Mesenchymal stem cell (in vitro differentiated cells and primary cell): ENCODE data around the gene RGS13.
A peak's percentile ranks its signal among the peaks of the same experiment; 100 is the strongest.

Experiments used
- DNase-seq: peaks from one replicate; pipeline ENCODE4 v3.0.0-alpha.2; 2013
- H2AFZ ChIP-seq: one replicate; pipeline ENCODE4 v1.6.1; 2013; ENCODE audit warnings: low read depth, mild to moderate bottlenecking, control low read depth, inconsistent platforms, low read length, moderate library complexity
- H2AK5ac ChIP-seq: 2 replicates; pipeline ENCODE4 v1.6.1; 2013; ENCODE audit warnings: low read length, moderate library complexity, mild to moderate bottlenecking, inconsistent platforms; ENCODE audit not compliant: severe bottlenecking
- H2BK120ac ChIP-seq: one replicate; pipeline ENCODE4 v1.6.1; 2013; ENCODE audit warnings: low read depth, mild to moderate bottlenecking, inconsistent platforms, low read length, moderate library complexity
- H2BK12ac ChIP-seq, 2 experiments: one replicate each; pipeline ENCODE4 v1.6.1; 2013; ENCODE audit warnings: inconsistent platforms in 2 of 2, low read length in 2 of 2, mild to moderate bottlenecking in 2 of 2, moderate library complexity in 2 of 2, control low read depth in 1 of 2
- H2BK15ac ChIP-seq: one replicate; pipeline ENCODE4 v1.6.1; 2013; ENCODE audit warnings: mild to moderate bottlenecking, low read depth, inconsistent platforms; ENCODE audit not compliant: poor library complexity, severe bottlenecking
- H2BK5ac ChIP-seq: 2 replicates; pipeline ENCODE4 v1.6.1; 2013; ENCODE audit warnings: low read depth, mild to moderate bottlenecking, low read length, control low read depth, inconsistent platforms; ENCODE audit not compliant: poor library complexity, severe bottlenecking
- H3K14ac ChIP-seq, 2 experiments: one replicate each; pipeline ENCODE4 v1.6.1; 2013; ENCODE audit warnings: inconsistent platforms in 2 of 2, low read length in 2 of 2, control low read depth in 1 of 2, mild to moderate bottlenecking in 1 of 2, moderate library complexity in 1 of 2
- H3K18ac ChIP-seq, 2 experiments: one replicate each; pipeline ENCODE4 v1.6.1; 2013; ENCODE audit warnings: inconsistent platforms in 2 of 2, low read length in 2 of 2, control low read depth in 1 of 2, low read depth in 1 of 2, mild to moderate bottlenecking in 1 of 2
- H3K23ac ChIP-seq, 2 experiments: one replicate each; pipeline ENCODE4 v1.6.1; 2013; ENCODE audit warnings: inconsistent platforms in 2 of 2, low read length in 2 of 2, mild to moderate bottlenecking in 2 of 2, moderate library complexity in 2 of 2, control low read depth in 1 of 2
- H3K27ac ChIP-seq: 2 replicates; pipeline ENCODE4 v1.5.1; 2013; ENCODE audit warnings: mild to moderate bottlenecking, moderate library complexity, low read length, control low read depth, inconsistent platforms; ENCODE audit not compliant: poor library complexity, severe bottlenecking
- H3K27me3 ChIP-seq, 2 experiments: 2 replicates each; pipeline versions ENCODE4 v1.6.1 to v1.7.0; 2013; ENCODE audit warnings: low read length in 2 of 2, mild to moderate bottlenecking in 2 of 2, moderate library complexity in 2 of 2, control low read depth in 1 of 2, inconsistent platforms in 1 of 2; ENCODE audit not compliant: control insufficient read depth in 1 of 2, insufficient read depth in 1 of 2
- H3K36me3 ChIP-seq, 2 experiments: 2 replicates each; pipeline versions ENCODE4 v1.6.1 to v1.7.0; 2013; ENCODE audit warnings: low read length in 2 of 2, control low read depth in 1 of 2, inconsistent platforms in 1 of 2, low read depth in 1 of 2, mild to moderate bottlenecking in 1 of 2; ENCODE audit not compliant: insufficient read depth in 2 of 2, control insufficient read depth in 1 of 2
- H3K4ac ChIP-seq, 2 experiments: one replicate each; pipeline ENCODE4 v1.6.1; 2013; ENCODE audit warnings: inconsistent platforms in 2 of 2, low read length in 2 of 2, mild to moderate bottlenecking in 2 of 2, moderate library complexity in 2 of 2, control low read depth in 1 of 2, low read depth in 1 of 2
- H3K4me1 ChIP-seq: 2 replicates; pipeline ENCODE4 v1.6.1; 2013; ENCODE audit warnings: low read depth, low read length, control low read depth; ENCODE audit not compliant: control insufficient read depth, insufficient read depth
- H3K4me2 ChIP-seq: 2 replicates; pipeline ENCODE4 v1.6.1; 2013; ENCODE audit warnings: low read length, mild to moderate bottlenecking, inconsistent platforms; ENCODE audit not compliant: poor library complexity, severe bottlenecking
- H3K4me3 ChIP-seq, 2 experiments: 2 replicates each; pipeline versions ENCODE4 v1.5.1 to v1.7.0; 2013; ENCODE audit warnings: low read length in 2 of 2, mild to moderate bottlenecking in 2 of 2, control low read depth in 1 of 2, low read depth in 1 of 2; ENCODE audit not compliant: insufficient read depth in 1 of 2
- H3K79me1 ChIP-seq: replicated peaks from 2 replicates; pipeline ENCODE4 v1.6.1; 2013; ENCODE audit warnings: mild to moderate bottlenecking, control low read depth, low read length, inconsistent platforms; ENCODE audit not compliant: poor library complexity, severe bottlenecking
- H3K9ac ChIP-seq: 2 replicates; pipeline ENCODE4 v1.7.0; 2013; ENCODE audit warnings: mild to moderate bottlenecking, low read length, moderate library complexity
- H3K9me3 ChIP-seq: 2 replicates; pipeline ENCODE4 v1.7.0; 2013; ENCODE audit warnings: mild to moderate bottlenecking, low read length; ENCODE audit not compliant: control insufficient read depth
- H4K8ac ChIP-seq: one replicate; pipeline ENCODE4 v1.6.1; 2013; ENCODE audit warnings: inconsistent platforms, mild to moderate bottlenecking, low read length, moderate library complexity
- H4K91ac ChIP-seq: one replicate; pipeline ENCODE4 v1.6.1; 2013; ENCODE audit warnings: mild to moderate bottlenecking, low read length, inconsistent platforms
- WGBS: methylation state at CpG from one replicate; pipeline ENCODE4 v1.1.7; 2013; ENCODE audit warnings: mixed read lengths; 5-methylcytosine and 5-hydroxymethylcytosine counted together

The RGS13 gene

DNA sequence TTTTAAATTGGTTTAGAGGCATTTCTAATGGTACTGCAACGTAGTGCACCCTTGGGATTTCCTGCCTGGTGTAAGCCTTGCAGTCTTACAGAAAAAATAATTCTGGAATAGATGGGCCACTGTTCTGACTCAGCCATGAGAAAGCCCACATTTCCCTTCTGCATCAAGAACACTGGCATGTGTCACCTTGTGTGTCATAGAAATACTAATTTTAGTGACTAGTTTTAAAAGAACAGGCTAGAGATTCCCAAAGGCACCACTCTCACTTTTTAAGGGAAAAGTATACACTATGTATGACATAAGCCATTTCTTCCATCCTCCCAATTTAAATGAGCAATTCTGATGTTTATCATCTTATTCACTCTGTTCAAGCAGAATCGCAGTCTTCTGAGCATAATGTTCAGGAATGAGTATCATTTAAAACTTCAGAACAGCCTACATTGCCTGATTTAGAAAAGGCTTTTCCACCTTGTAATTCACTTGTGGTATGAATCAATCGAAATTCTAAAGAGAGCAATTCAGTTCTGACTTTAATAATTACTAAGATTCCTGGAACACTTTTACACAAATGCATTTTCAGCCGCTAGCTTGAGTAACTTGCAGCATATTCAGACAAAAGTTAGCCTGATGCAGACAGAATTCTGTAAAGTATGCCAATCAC lies 18.8 kb downstream of the RGS13 start:
- H2AK5ac ChIP-seq = no peak overlapping the region

DNA sequence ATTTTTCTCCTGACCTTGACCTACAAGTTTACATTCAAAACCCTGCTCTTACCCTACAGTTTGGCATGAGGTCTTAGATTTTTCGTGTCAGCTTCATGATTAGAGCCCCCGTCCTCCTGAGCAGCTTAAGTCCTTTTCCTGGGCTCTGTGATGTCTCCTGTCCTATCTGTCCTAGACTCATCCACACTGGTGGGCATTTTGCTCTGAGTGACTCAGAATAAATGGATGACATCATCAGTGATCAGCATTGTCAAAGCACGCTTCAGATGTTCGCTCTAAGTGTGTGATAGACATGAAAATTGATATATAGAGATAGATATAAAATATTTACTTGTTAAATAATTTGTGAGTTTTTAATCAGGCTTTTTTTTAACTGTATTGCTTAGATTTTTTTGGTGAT lies 21.8 kb downstream of the RGS13 start:
- no peak overlapping the region for H4K8ac ChIP-seq
- H3K4me2 ChIP-seq = no peak overlapping the region
- no peaks in the 10 kb centered on the region for H3K79me1 ChIP-seq
- H3K27ac ChIP-seq = no peak overlapping the region
- H3K4me1 ChIP-seq = no peaks in the 10 kb centered on the region
- no peaks in the 10 kb centered on the region for H3K27me3 ChIP-seq
- H4K91ac ChIP-seq = no peak overlapping the region
- no peak overlapping the region for H2BK12ac ChIP-seq
- H2BK120ac ChIP-seq = no peak overlapping the region
- 66% methylated on average over 2 of the region's 4 CpGs for WGBS
- H3K18ac ChIP-seq = no peak overlapping the region
- H3K4ac ChIP-seq = no peak overlapping the region
- no peaks in the 10 kb centered on the region for H3K36me3 ChIP-seq
- H2AK5ac ChIP-seq = no peak overlapping the region
- H2AFZ ChIP-seq = no peak overlapping the region
- H3K9me3 ChIP-seq = no peaks in the 10 kb centered on the region
- H2BK15ac ChIP-seq = no peak overlapping the region
- H3K9ac ChIP-seq = no peak overlapping the region
- DNase-seq = no peak
- no peak overlapping the region for H3K4me3 ChIP-seq
- H3K14ac ChIP-seq = no peak overlapping the region
- H3K23ac ChIP-seq = no peak overlapping the region
- no peak overlapping the region for H2BK5ac ChIP-seq

More for the DNA sequence above, 18.8 kb downstream of the RGS13 start:
- H3K4me2 ChIP-seq = no peak overlapping the region
- no peaks in the 10 kb centered on the region for H3K36me3 ChIP-seq
- H2BK12ac ChIP-seq = no peak overlapping the region
- 67% methylated on average over 4 of the region's 4 CpGs for WGBS
- no peaks in the 10 kb centered on the region for H3K9me3 ChIP-seq
- no peak overlapping the region for H3K4me3 ChIP-seq
- H2BK120ac ChIP-seq = no peak overlapping the region
- H3K27ac ChIP-seq = no peak overlapping the region
- H4K91ac ChIP-seq = no peak overlapping the region
- H3K23ac ChIP-seq = no peak overlapping the region
- H3K4me1 ChIP-seq = no peaks in the 10 kb centered on the region
- H3K9ac ChIP-seq = peak overlapping the region; percentile 53
- no peak overlapping the region for H4K8ac ChIP-seq
- no peak overlapping the region for H3K4ac ChIP-seq
- H3K18ac ChIP-seq = no peak overlapping the region
- no peak overlapping the region for H3K14ac ChIP-seq
- no peak overlapping the region for H2AFZ ChIP-seq
- no peak overlapping the region for H2BK5ac ChIP-seq
- peak; percentile 45 for DNase-seq
- H3K79me1 ChIP-seq = no peaks in the 10 kb centered on the region
- no peak overlapping the region for H2BK15ac ChIP-seq
- no peaks in the 10 kb centered on the region for H3K27me3 ChIP-seq

DNA sequence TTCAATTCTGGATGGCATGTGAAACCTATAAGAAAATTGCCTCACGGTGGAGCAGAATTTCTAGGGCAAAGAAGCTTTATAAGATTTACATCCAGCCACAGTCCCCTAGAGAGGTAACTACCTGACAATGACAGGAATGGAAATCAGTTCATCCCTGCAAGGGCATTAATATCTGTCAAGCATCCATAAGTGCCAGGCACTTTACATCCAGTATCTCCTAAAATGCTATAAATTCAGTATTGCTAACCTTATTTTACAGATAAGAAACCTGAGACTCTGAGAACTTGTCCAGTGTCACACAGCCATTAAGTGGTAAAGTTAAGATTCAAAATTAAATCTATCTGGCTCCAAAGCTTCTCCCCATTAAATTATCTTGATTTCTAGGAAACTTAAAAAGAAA lies 22.3 kb downstream of the RGS13 start:
- no peak overlapping the region for H2AK5ac ChIP-seq
- no peak overlapping the region for H2BK15ac ChIP-seq
- H3K36me3 ChIP-seq = no peaks in the 10 kb centered on the region
- no peak overlapping the region for H3K9ac ChIP-seq
- no peaks in the 10 kb centered on the region for H3K4me1 ChIP-seq
- H4K8ac ChIP-seq = no peak overlapping the region
- no peak overlapping the region for H3K27ac ChIP-seq
- no peaks in the 10 kb centered on the region for H3K27me3 ChIP-seq
- no peak overlapping the region for H3K4ac ChIP-seq
- no peak for DNase-seq
- H3K14ac ChIP-seq = no peak overlapping the region
- H3K4me3 ChIP-seq = no peak overlapping the region
- 95% methylated on average over 1 of the region's 1 CpG for WGBS
- H3K9me3 ChIP-seq = no peaks in the 10 kb centered on the region
- H3K4me2 ChIP-seq = no peak overlapping the region
- no peak overlapping the region for H2BK120ac ChIP-seq
- H4K91ac ChIP-seq = no peak overlapping the region
- no peak overlapping the region for H3K23ac ChIP-seq
- no peak overlapping the region for H2BK12ac ChIP-seq
- no peaks in the 10 kb centered on the region for H3K79me1 ChIP-seq
- H3K18ac ChIP-seq = no peak overlapping the region
- no peak overlapping the region for H2AFZ ChIP-seq
- H2BK5ac ChIP-seq = no peak overlapping the region

DNA sequence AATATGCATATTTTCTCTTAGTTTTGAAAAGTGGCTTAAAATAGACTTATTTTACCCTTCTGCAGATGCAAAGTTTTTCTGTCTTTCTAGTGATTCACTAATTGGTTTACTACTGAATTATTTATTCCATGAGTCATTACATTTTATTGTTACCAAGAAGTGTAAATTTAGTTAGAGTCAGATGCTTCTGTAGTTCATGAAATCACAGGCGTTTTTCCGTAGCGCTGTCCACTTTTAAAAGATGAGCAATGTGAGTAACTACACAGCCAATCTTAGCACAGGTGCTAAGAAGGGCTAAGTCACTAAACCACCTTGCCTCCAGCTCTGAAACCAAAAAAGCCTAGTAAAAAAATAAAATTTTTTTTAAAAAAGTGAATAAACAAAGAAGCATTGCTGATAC lies 24.7 kb downstream of the RGS13 start:
- H3K79me1 ChIP-seq = no peaks in the 10 kb centered on the region
- no peak overlapping the region for H3K4me2 ChIP-seq
- H2AK5ac ChIP-seq = no peak overlapping the region
- no peak overlapping the region for H2BK15ac ChIP-seq
- H3K18ac ChIP-seq = no peak overlapping the region
- H3K23ac ChIP-seq = no peak overlapping the region
- H3K4ac ChIP-seq = no peak overlapping the region
- no peak overlapping the region for H3K4me3 ChIP-seq
- H2BK5ac ChIP-seq = no peak overlapping the region
- no peaks in the 10 kb centered on the region for H3K27me3 ChIP-seq
- H4K91ac ChIP-seq = no peak overlapping the region
- no peak overlapping the region for H4K8ac ChIP-seq
- no peak overlapping the region for H2AFZ ChIP-seq
- no peaks in the 10 kb centered on the region for H3K9me3 ChIP-seq
- no peak overlapping the region for H3K27ac ChIP-seq
- H3K14ac ChIP-seq = no peak overlapping the region
- no peak for DNase-seq
- H3K9ac ChIP-seq = no peak overlapping the region
- no peaks in the 10 kb centered on the region for H3K36me3 ChIP-seq
- WGBS = 96% methylated on average over 3 of the region's 3 CpGs
- no peak overlapping the region for H2BK12ac ChIP-seq
- no peaks in the 10 kb centered on the region for H3K4me1 ChIP-seq
- no peak overlapping the region for H2BK120ac ChIP-seq
